CD4-positive, alpha-beta T cell treated with Interleukin-12 subunit alpha and Interleukin-12 subunit beta, for 1 hour (primary cell): ENCODE results near the gene ARHGEF7.
"Not testable (repeated sequence)": the region's sequence is repeated elsewhere in the genome, so short reads cannot be mapped to it uniquely, and the experiment has no call there.

Experiments
- DNase-seq: peaks from one replicate; pipeline ENCODE4 v3.0.0-alpha.2; 2020

Gene ARHGEF7, protein sequence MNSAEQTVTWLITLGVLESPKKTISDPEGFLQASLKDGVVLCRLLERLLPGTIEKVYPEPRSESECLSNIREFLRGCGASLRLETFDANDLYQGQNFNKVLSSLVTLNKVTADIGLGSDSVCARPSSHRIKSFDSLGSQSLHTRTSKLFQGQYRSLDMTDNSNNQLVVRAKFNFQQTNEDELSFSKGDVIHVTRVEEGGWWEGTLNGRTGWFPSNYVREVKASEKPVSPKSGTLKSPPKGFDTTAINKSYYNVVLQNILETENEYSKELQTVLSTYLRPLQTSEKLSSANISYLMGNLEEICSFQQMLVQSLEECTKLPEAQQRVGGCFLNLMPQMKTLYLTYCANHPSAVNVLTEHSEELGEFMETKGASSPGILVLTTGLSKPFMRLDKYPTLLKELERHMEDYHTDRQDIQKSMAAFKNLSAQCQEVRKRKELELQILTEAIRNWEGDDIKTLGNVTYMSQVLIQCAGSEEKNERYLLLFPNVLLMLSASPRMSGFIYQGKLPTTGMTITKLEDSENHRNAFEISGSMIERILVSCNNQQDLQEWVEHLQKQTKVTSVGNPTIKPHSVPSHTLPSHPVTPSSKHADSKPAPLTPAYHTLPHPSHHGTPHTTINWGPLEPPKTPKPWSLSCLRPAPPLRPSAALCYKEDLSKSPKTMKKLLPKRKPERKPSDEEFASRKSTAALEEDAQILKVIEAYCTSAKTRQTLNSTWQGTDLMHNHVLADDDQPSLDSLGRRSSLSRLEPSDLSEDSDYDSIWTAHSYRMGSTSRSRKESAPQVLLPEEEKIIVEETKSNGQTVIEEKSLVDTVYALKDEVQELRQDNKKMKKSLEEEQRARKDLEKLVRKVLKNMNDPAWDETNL

DNA sequence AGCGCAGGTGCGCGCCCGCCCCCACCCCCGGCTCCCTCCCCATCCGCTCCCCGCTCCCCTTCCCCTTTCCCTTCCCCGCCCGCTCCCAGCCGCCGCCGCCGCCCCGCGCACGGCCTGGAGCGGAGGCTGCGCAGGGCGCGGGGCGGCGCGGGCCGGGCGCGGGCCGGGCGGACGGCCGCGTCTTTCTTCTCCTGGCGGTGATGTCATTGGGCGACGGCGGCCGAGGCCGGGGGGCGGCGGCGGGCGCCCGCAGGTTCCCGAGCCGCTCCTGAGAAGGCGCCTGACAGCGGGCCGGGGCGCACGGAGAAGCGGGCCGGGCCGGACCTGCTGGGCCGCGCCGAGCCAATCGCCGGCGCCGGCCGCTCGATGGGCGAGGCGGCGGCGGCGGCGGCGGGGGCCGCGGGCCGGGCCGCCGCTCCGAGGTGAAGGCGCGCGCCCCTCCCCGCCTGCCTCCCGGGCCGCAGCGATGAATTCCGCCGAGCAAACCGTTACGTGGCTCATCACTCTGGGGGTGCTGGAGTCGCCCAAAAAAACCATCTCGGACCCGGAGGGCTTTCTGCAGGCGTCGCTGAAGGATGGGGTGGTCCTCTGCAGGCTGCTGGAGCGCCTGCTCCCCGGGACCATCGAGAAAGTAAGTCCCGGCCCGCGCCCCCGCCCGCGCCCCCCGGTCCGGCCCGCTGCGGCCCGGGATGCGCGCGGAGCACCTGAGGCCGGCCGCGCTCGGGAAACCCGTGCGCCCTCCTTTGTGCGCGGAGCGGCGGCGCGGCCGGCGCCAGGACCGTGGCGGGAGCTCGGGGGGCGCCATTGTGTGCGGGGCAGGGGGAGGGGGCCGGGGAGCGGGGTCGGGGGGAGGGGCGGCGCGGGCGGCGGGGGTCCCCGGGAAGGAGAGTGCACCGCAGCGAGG lies at the start of gene ARHGEF7:
ARHGEF7 (plus strand) TSS at position 250 of the 904 bp plus-strand sequence; CDS start at position 467, 217 bp downstream.
- DNase-seq: no peak

DNA sequence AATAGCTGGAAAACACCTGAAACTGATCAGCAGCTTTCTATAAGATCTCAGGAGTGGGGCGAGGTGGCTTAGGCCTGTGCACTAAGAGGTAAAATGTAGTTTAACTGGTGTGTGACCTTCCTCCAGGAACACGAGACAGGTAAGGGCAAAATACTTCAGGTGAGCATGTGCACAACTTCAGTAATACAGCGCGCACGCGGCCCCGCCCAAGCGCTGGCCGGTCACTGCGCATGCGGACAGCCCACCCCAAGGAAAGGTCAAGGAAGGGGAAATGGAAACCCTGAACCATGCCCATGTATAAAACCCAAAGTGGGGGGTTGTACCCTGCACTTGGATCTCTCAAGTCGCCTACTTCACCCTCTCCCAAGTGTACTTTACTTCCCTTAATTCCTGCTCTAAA lies 49.4 kb upstream of the ARHGEF7 start:
- DNase-seq: no peak

DNA sequence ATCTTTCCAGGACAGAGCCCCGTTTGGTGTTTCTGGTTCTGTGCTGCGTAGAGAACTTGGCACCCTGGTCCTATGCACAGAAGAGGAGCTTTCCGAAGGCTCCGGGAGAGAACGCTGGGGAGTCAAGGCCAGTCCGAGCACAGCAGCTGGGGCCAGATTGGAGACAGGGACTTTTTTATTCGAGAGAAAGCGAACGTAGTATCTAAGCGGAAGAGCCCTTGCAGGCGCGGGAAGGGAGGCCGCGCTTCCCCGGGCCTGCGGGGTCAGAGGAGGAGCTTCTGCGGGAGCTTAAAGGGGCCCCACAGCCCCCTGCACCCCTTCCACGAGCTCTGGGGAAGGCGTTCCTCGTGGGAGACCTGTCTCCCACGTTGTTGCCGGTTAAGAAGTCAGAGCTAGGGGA lies 48.6 kb upstream of the ARHGEF7 start:
- DNase-seq: no peak

DNA sequence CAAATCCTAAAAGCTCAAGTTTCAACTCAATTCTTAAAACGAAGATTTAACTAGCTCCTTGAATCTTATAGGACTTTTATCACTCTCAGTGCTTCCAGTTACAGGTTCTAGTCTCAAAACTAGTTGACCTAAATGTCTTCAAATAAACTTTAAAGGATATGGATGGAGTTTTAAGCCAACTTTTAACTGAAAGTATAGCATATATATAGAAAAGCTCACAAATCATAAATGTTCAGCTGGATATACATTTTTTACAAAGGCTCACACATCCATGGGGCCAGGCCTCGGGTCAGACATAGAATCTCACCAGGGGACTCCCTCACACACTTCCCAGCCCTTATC lies 47.1 kb upstream of the ARHGEF7 start:
- DNase-seq: no peak

DNA sequence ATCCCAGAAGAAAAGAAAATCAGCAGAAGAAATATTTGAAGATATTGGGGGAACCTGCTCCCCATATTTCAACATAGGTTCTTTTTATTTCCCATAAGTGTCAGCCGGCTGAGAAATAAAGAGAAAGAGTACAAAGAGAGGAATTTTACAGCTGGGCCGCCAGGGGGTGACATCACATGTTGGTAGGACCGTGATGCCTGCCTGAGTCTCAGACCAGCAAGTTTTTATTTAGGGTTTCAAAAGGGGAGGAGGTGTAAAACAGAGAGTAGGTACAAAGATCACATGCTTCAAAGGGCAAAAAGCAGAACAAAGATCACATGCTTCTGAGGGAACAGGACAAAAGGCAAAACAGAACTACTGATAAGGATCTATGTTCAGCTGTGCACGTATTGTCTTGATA lies 44.0 kb upstream of the ARHGEF7 start:
- DNase-seq: not testable (repeated sequence)

DNA sequence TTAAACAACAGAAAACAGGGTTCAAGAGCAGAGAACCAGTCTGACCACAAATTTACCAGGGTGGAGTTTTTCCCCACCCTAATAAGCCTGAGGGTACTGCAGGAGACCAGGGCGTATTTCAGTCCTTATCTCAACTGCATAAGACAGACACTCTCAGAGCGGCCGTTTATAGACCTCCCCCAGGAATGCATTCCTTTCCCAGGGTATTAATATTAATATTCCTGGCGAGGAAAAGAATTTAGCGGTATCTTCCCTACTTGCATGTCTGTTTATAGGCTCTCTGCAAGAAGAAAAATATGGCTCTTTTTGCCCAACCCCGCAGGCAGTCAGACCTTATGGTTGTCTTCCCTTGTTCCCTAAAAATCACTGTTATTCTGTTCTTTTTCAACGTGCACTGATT lies 43.6 kb upstream of the ARHGEF7 start:
- not testable (repeated sequence) for DNase-seq

DNA sequence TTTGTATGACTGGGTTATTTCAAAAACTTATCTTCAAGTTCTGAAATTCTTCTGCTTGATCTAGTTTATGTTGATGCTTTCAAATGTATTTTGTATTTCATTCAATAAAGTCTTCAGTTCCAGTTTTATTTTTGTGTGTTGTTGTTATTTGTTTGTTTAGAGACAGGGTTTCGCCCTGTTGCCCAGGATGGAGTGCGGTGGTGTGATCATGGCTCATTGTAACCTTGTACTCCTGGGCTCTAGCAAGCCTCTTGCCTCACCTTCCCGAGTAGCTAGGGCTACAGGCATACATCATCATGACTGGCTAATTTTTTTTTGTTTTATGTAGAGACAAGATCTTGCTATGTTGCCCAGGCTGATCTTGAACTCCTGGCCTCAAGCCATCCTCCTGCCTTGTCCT lies 40.3 kb upstream of the ARHGEF7 start:
- no peak for DNase-seq

DNA sequence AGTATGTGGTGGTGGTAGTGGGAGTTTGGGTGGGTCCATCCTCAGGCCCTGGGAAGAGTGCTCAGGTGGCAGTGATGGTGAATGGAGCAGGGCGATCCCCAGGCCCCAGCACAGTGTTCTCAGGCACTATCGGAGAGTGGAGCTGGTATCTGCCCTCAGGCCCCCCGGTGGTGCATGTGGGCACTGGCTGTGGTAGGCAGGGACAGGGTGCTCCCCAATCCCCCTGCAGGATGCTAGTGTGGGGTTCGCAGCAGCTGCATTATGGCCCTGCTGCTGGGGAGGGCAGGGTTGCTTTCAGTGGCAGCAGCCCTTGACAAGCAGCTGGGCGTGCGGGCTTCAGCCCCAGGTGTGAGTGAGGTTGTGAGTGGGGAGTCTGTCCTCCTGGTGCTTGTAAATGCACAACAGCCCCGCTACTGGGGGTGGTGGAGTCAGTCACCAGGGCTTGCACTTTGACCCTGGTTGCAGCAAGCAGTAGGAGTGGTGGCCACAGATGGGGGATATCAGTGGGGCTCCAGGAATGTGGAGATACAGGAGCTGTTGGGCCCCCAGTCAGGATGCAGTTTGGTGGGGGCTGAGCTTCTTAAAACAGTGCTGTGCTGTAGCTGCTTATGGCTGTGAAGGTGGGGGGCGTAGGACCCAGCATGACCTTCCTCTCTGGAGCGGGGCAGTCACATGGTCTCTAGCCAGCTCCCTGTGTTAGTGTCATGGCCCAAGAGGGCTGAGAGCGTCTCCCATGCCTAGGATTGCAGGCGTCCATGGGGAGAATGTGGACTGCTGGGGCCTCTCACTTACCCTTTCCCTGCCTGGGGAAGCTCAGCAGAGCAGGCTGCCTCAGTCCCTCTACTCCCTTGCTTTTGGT lies 38.7 kb upstream of the ARHGEF7 start:
- DNase-seq: no peak

DNA sequence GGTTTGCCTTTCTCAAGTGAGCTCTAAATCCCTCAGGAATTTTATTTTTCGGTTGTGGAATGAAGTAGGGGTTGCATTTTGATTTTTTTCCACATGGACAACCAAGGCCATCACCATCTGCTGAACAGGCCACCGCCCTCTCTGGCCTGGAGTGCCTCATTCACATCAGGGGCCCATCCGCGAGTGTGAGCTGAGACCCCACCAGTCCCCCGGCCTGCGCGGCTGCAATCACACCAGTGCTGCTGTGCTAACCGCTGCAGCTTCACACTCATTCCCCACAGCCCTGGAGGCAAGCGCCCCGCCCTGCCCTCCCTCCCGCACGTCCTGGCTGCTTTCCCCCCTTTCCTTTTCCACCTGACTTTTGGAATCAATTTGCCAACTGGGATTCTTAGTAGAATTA lies 35.7 kb upstream of the ARHGEF7 start:
- DNase-seq: no peak

DNA sequence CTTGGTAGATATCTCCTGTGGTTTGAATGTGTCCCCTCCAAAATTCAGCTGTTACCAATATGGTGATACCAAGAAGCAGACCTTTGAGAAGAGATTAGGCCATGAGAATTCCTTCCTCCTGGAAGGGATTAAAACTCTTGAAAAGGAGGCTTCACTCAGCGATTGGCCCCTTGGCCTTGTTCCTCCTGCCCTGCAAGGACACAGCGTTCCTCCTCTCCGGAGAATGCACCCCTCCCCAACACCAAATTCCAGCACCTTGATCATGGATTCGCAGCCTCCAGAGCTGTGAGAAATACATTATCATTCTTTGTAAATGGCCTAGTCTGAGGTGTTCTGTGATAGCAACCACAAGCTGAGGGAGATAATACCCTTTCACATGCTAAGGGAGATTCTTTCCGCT lies 34.5 kb upstream of the ARHGEF7 start:
- DNase-seq: no peak

DNA sequence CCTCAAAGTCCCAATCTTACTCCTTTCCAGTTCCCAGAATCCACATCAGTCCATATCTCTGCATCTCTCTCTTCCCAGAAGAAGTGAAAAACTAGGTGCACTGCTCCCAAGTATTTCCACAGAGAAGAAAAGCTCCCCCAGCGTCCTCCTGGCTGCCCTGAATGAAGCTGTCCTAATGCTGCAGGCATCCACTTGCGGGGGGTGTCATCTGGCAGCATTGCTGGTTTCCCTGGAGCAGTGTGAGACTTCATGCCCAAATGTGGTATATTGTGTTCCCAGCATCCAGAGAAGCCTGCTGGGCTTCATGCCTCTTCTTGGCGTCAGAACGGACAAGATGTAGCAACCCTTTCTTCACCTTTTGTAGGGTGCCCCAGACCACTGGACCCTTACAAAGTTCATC lies 32.9 kb upstream of the ARHGEF7 start:
- no peak for DNase-seq

DNA sequence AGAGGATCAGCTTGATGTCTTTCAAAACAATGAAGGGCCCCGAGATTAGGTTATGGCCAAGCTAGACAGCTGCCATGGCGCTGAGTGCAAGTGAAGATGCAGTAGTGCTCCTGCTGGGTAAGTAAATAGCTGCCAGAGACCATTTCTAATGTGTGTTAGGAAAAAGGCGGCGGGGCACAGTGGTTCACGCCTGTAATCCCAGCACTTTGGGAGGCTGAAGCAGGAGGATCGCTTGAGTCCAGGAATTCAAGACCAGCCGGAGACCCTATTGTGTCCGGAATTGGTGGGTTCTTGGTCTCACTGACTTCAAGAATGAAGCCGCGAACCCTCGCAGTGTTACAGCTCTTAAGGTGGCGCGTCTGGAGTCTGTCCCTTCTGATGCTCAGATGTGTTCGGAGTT lies 32.3 kb upstream of the ARHGEF7 start:
- DNase-seq: not testable (repeated sequence)

DNA sequence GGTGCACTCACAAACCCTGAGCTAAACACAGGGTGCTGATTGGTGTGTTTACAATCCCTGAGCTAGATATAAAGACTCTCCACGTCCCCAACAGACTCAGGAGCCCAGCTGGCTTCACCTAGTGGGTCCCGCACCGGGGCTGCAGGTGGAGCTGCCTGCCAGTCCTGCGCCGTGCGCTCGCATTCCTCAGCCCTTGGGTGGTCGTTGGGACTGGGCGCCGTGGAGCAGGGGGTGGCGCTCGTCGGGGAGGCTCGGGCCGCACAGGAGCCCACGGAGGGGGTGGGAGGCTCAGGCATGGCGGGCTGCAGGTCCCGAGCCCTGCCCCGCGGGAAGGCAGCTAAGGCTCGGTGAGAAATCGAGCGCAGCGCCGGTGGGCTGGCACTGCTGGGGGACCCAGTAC lies 31.4 kb upstream of the ARHGEF7 start:
- not testable (repeated sequence) for DNase-seq

DNA sequence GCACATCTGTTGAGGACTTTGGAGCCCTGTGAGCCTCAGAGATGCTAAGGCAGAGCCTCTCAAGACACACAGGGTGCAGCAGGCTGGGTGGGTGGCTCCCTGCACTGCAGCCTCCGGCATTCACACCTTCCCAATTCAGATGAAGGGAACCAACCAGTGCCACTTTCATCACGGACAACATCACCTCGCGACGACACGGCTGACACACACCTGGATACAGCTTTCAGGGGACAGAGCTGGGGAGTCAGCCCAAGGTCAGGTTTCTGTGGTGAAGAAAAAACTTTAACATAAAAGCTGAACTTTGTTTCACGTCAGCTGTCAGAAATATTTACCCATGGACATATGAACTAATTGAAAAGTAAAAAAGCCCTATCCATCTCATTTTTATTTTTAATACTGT lies 24.9 kb upstream of the ARHGEF7 start:
- DNase-seq: no peak

DNA sequence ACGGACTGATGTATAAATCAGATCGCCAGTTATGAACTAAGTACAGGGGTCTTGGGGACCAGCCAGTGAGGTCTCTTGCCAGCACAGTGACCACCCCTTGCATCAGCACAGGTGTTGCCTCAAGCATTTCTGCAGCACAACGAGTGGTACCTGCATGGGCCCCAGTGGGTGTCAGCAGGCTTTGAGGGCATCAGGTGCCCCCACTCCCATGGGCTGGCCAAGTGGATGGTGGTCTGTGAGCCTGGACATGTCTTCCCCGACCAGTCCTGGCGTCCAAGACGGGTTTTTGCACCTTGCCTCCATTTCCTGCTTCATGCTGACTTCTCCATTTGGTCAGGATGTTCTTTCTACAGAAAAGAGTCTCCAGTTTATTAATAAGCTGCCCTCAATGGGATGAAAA lies 22.4 kb upstream of the ARHGEF7 start:
- DNase-seq: no peak

DNA sequence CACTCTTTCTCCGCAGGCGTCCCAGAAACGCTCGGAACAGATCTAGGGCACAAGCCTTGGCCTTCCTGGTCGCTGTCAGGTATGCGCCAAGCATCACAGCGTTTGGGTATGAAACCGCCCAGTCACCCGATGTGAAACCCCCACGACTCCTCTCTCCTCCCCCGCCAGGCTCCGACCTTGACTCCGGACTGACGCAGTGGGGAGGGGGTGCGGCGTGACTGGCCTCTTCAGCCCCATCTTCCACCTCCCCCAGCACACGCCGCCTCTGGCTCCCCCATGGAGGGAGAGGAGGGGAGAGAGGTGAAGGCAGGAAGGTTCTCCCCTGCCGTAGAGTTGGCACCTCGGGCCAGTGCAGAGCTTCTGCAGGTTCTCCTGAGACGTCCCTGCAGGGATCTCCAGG lies 22.0 kb upstream of the ARHGEF7 start:
- no peak for DNase-seq

DNA sequence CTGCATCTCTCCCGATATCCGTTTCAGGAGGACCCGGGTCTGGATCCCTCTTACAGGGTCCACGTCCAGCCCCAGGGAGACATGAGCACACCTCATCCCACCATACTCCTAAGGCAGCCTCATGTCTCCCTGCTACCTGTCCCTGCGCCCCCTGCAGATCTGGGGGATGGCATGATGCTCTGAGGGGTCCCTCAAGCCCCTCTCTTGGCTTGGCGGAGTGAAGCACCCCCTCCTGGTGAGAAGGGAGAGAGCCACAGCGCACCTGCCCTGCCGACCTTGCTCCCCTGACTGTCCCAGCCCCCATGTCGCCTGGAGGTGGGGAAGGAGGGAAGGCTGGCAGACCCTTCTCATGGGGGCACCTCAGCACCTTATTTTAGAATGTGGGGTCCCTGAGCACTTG lies 21.5 kb upstream of the ARHGEF7 start:
- DNase-seq: no peak

DNA sequence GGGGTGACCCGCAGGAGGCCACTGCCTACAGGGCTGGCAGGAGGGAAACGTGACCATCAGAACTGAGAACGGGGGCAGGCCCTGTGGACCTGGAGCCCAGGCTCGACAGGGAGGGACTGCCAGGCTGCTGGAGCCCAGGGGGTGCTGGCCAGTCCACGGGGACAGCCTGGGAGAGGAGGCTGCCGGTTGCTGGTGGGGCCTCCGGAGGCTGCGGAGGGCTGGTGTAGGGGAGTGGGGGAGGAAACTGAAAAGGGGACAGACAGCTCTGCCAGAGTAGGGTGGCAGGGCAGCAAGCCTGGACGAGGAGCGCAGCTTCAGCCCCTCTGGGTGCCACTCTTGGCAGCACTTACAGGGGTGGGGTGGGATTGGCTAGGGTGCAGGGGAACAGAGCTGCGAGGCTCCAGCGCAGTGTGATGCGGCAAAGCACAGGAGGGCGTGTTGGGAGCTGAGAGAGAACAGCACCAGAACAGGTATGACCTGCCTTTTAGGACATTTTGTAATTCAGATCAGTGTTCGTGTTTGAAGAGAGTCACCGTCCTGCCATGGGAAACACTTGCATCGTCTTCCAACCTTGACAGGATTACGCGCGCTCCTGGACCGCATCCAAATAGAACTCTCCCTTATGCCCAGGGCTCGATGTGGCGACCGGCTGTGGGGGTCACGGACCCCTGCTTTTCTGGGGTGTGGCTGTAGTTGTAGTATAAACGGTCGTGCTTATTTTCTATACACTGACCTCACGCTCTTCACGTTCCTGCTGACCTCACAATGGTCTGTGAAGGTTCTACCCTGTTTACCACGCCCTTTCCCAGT lies 19.9 kb upstream of the ARHGEF7 start:
- no peak for DNase-seq

DNA sequence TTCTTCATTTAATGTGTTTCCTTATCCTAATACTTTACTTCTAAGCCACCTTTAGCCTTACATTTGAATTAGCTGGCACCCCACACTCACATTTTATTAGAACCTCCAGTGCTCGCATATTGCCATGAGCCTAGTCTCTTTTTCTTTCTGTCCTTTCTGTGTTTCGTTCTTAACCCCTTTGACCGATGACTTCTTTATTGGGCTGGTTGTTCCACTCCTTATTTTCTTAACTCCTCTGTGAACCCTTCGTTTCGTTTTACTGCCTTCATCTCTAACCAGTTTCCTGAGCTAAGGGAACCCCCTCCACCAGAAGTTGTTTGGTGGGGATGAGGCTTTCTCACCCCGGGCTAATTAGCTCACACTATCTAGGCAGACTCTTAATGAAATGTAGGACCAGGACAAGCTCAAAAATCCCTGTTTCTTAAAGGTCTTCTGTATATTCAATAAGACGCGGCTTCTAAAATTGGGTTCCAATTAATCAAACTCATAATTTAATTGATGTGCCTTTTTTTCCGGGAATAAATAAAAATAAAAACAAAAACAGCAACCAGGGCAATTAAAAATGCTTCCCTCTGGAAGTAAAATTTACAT lies 19.1 kb upstream of the ARHGEF7 start:
- DNase-seq: no peak

DNA sequence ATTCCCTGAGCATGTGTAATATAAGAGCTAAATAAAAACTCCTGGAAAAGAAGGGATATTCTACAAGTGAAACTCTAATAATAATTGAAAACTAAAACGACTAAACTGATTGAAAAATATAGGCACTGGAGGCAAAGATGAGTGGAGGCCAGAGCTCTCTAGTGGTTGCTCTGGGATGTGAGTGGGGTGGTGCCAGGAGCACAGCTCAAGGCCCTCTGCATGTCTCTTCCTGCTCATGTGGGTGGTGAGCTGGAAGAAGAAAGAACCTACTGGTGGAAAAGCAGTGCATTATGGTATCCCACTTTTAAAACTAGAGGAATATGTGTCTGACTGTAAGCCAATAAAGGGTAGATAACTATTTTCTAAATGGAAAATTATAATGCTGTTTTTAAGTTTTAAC lies 15.8 kb upstream of the ARHGEF7 start:
- no peak for DNase-seq

DNA sequence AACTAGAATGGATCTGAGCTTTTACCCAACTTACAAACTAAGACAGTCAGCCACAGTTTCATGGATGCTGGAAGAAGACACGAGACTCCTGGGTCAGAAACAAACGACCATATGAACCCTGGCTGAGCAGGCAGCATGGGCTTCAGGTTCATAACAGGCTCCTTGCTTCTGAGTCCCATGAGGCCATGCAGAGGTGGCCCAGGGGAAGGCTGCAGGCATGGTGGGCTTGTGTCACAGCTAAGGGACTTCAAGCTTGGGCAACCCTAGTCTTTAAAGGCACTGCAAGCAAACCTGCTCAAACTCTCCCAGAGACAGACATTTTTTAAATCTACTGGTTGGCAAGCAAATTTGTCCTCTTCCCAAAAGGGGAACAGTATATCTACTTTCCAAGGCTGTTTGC lies 5.1 kb upstream of the ARHGEF7 start:
- DNase-seq: no peak
